PFSK-1 (cell line): Measurements from ENCODE around the gene GUCA1C.

ENCODE experiments used
- POLR2AphosphoS5 ChIP-seq: IDR thresholded peaks from 2 replicates; pipeline ENCODE4 v1.6.1; 2012; ENCODE audit warnings: low read depth, mild to moderate bottlenecking, control low read depth, low read length, moderate library complexity
- SIN3A ChIP-seq: IDR thresholded peaks from 2 replicates; pipeline ENCODE4 v1.6.1; 2012; ENCODE audit warnings: mild to moderate bottlenecking, low read length, moderate library complexity, borderline replicate concordance; ENCODE audit not compliant: insufficient read depth
- TF ChIP-seq, protein P1 (sequence below), 2 experiments: IDR thresholded peaks; 2 replicates each; pipeline versions ENCODE4 v1.6.1 to v1.8.0; 2011 to 2012; ENCODE audit warnings: low read depth in 2 of 2, low read length in 2 of 2, control low read depth in 1 of 2, inconsistent platforms in 1 of 2, mild to moderate bottlenecking in 1 of 2, moderate library complexity in 1 of 2; ENCODE audit not compliant: insufficient read depth in 1 of 2

DNA sequence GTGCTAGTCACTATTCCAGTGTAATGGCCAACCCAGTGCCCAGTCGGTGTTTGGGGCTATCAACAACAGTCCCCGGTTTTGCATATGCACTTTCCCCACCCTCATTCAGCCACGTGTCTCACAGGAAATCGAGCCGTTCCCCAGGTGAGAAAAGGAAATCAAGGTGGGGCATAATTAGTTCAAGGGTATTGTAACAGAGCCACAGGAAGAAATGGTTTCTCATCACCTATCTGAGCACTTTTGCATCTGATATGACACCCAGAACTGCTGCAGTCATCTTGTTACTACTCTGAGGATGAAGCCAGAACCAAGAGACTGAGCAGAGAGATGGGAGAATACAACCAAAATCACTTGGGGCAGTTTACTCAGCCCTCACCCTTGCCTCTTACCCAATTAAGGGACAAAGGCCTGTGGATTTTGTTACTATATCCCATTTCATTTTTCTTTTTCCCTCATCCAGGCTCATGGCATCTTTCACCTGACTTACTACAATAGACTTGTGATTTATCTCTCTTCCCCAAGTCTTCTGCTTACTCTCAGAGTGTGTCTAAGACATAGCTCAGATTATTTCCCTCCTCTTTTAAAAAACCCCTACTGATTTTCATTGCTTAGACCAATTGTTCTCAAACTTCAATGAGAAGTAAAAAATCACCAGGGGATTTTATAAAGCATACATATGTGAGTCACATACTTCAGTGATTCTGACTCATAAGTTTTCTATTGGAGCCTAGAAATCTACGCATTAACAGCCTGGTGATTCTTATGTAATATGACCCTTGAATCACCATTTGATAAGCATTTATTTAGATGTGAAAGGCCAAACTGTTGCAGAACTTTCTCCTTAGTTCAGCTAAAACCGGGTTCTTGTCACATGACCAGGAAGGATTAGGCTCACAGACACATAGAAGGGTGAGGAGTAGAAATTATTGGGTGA lies 90.5 kb downstream of the GUCA1C start:
- TF ChIP-seq, protein P1, sequence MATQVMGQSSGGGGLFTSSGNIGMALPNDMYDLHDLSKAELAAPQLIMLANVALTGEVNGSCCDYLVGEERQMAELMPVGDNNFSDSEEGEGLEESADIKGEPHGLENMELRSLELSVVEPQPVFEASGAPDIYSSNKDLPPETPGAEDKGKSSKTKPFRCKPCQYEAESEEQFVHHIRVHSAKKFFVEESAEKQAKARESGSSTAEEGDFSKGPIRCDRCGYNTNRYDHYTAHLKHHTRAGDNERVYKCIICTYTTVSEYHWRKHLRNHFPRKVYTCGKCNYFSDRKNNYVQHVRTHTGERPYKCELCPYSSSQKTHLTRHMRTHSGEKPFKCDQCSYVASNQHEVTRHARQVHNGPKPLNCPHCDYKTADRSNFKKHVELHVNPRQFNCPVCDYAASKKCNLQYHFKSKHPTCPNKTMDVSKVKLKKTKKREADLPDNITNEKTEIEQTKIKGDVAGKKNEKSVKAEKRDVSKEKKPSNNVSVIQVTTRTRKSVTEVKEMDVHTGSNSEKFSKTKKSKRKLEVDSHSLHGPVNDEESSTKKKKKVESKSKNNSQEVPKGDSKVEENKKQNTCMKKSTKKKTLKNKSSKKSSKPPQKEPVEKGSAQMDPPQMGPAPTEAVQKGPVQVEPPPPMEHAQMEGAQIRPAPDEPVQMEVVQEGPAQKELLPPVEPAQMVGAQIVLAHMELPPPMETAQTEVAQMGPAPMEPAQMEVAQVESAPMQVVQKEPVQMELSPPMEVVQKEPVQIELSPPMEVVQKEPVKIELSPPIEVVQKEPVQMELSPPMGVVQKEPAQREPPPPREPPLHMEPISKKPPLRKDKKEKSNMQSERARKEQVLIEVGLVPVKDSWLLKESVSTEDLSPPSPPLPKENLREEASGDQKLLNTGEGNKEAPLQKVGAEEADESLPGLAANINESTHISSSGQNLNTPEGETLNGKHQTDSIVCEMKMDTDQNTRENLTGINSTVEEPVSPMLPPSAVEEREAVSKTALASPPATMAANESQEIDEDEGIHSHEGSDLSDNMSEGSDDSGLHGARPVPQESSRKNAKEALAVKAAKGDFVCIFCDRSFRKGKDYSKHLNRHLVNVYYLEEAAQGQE (IDR thresholded peaks at IDR 0.05; ENCODE audit: insufficient read depth in 1 of 2, low read depth in 2 of 2, low read length in 2 of 2), result no peak
- no peak for TF ChIP-seq POLR2AphosphoS5
- no peak for TF ChIP-seq SIN3A
